K562 (cell line): Measurements from ENCODE around the gene PLCL1. TPM values are rescaled to one million over a fixed set of nuclear protein-coding genes. Genes with fewer than 3 reads are reported as not detected.

Experiments
- AFF4 ChIP-seq: sonication (generic); formaldehyde crosslinking; IDR thresholded peaks from 2 replicates; pipeline ENCODE4 v1.8.0; 2023; ENCODE audit warnings: mild to moderate bottlenecking, missing genetic modification reagents
- BACH1 ChIP-seq: fragments of 200-800 bp; sonication (Bioruptor generic); IDR thresholded peaks from 2 replicates; pipeline ENCODE4 v1.6.1; 2016; ENCODE audit warnings: missing genetic modification characterization, missing compliant biosample characterization
- SMARCA4 ChIP-seq: fragments of 450-650 bp; IDR thresholded peaks from 2 replicates; pipeline ENCODE4 v1.6.1; 2016
- SOX6 ChIP-seq: fragments of 450-650 bp; IDR thresholded peaks from 2 replicates; pipeline ENCODE4 v1.6.1; 2014; ENCODE audit warnings: mild to moderate bottlenecking
- TCF3 ChIP-seq: sonication (generic); formaldehyde crosslinking; IDR thresholded peaks from 2 replicates; pipeline ENCODE4 v1.4.0; 2020; ENCODE audit warnings: mild to moderate bottlenecking, missing genetic modification reagents
- TEAD4 ChIP-seq, 2 experiments: sonication (generic) in 1 of 2; formaldehyde crosslinking in 1 of 2; IDR thresholded peaks; 2 replicates each; pipeline versions ENCODE4 v1.6.1 to v1.8.0; 2012 to 2022; ENCODE audit warnings: borderline replicate concordance in 1 of 2, inconsistent platforms in 1 of 2, low read length in 1 of 2, mild to moderate bottlenecking in 1 of 2, missing genetic modification reagents in 1 of 2
- U2AF1 ChIP-seq: fragments of 200-400 bp; formaldehyde crosslinking; optimal IDR thresholded peaks from 2 replicates; pipeline ENCODE3; 2017; ENCODE audit warnings: mild to moderate bottlenecking, low read depth, low read length, moderate library complexity
- ZBTB11 ChIP-seq, 3 experiments: fragments of 200-800 bp in 1 of 3; fragments of 250-450 bp in 1 of 3; fragments of 450-650 bp in 1 of 3; sonication (Bioruptor Pico) in 1 of 3; sonication (Bioruptor generic) in 1 of 3; formaldehyde crosslinking in 1 of 3; IDR thresholded peaks; 2 replicates each; pipeline versions ENCODE4 v1.6.1 to v1.8.0; 2016 to 2022; ENCODE audit warnings: mild to moderate bottlenecking in 2 of 3, missing genetic modification characterization in 2 of 3, missing compliant biosample characterization in 1 of 3, moderate library complexity in 1 of 3
- ZNF695 ChIP-seq: fragments of 450-650 bp; formaldehyde crosslinking; IDR thresholded peaks from 2 replicates; pipeline ENCODE4 v1.4.0; 2020; ENCODE audit warnings: mild to moderate bottlenecking, moderate library complexity
- polyA plus RNA-seq, 8 experiments: library from polyadenylated mRNA; depleted of rRNA in 4 of 8; stranded (reverse) in 5 of 8; unstranded in 3 of 8; fragments of >200 nt; fragmentation: Nextera tagmentation in 2 of 8; fragmentation: Illumina TruSeq in 1 of 8; extraction: Ambion mirVana in 2 of 8; extraction: Trizol in 1 of 8; gene quantifications; 2 replicates each; pipeline versions ENCODE4 v1.2.1 to v1.2.3, GENCODE V29; 2011 to 2014; ENCODE audit warnings: inconsistent platforms in 1 of 8, missing spikeins in 1 of 8
- total RNA-seq, 7 experiments: library from RNA; depleted of rRNA in 6 of 7; stranded (reverse); fragments of >200 nt in 6 of 7; fragmentation: Illumina TruSeq in 2 of 7; extraction: Trizol in 2 of 7; gene quantifications; 2 replicates each; pipeline versions ENCODE4 v1.2.1 to v1.2.3, GENCODE V29; 2011 to 2021; ENCODE audit warnings: low replicate concordance in 1 of 7
- TF ChIP-seq, protein P1 (sequence below): IDR thresholded peaks from 3 replicates; pipeline ENCODE4 v1.6.1; 2011; ENCODE audit warnings: borderline replicate concordance, mild to moderate bottlenecking, moderate library complexity; ENCODE audit not compliant: insufficient read length; ENCODE audit errors: extremely low read depth

Gene PLCL1
- total and polyA plus RNA-seq, 9 of the 15 experiments (the other 6 are each of a cell fraction or from before 2014, with no cell fraction given), result 2.0 to 17.7 (median 8.6) TPM

GRCh38 chr2:197952540-197953202, 148.3 kb downstream of the PLCL1 start (continued):
- no peak for TF ChIP-seq AFF4 (CRISPR knock-in tag)
- peak; percentile 57; the same call in 1 of the 2 replicates for TF ChIP-seq BACH1
- no peak for TF ChIP-seq U2AF1
- peak in 1 of 3 experiments; percentile 56; a peak in 1 of 6 replicates for TF ChIP-seq ZBTB11 (CRISPR knock-in tag; IDR thresholded peaks at IDR 0.05)
- TF ChIP-seq, protein P1, sequence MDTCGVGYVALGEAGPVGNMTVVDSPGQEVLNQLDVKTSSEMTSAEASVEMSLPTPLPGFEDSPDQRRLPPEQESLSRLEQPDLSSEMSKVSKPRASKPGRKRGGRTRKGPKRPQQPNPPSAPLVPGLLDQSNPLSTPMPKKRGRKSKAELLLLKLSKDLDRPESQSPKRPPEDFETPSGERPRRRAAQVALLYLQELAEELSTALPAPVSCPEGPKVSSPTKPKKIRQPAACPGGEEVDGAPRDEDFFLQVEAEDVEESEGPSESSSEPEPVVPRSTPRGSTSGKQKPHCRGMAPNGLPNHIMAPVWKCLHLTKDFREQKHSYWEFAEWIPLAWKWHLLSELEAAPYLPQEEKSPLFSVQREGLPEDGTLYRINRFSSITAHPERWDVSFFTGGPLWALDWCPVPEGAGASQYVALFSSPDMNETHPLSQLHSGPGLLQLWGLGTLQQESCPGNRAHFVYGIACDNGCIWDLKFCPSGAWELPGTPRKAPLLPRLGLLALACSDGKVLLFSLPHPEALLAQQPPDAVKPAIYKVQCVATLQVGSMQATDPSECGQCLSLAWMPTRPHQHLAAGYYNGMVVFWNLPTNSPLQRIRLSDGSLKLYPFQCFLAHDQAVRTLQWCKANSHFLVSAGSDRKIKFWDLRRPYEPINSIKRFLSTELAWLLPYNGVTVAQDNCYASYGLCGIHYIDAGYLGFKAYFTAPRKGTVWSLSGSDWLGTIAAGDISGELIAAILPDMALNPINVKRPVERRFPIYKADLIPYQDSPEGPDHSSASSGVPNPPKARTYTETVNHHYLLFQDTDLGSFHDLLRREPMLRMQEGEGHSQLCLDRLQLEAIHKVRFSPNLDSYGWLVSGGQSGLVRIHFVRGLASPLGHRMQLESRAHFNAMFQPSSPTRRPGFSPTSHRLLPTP, result no peak
- TF ChIP-seq TCF3, result no peak
- TF ChIP-seq ZNF695 (CRISPR knock-in tag), result no peak
- TF ChIP-seq SOX6, result 0 out of 2 replicates have a peak, but pooled peaks have one; percentile 37
- no peak for TF ChIP-seq SMARCA4
- TF ChIP-seq TEAD4 (IDR thresholded peaks at IDR 0.05; ENCODE audit: low read length), result peak; percentile 32; the same call in 1 of the 2 replicates
- no peak for TF ChIP-seq TEAD4 (CRISPR knock-in tag; IDR thresholded peaks at IDR 0.05; ENCODE audit: borderline replicate concordance)
